Progenitor cell of endocrine pancreas (in vitro differentiated cells): ENCODE measurements around the gene MAST4. TPM values are rescaled to one million over a fixed set of nuclear protein-coding genes. Genes with fewer than 3 reads are reported as not detected.

Experiments used
- DNase-seq: peaks from one replicate; pipeline ENCODE4 v3.0.0; 2021; ENCODE audit warnings: low spot score; ENCODE audit not compliant: unreplicated experiment
- H3K27ac Mint-ChIP-seq: 2 replicates; pipeline ENCODE4 v1.8.0; 2021; ENCODE audit warnings: mild to moderate bottlenecking, moderate library complexity, mixed read lengths
- H3K27me3 Mint-ChIP-seq: 2 replicates; pipeline ENCODE4 v1.8.0; 2021; ENCODE audit warnings: mixed read lengths
- H3K36me3 Mint-ChIP-seq: 2 replicates; pipeline ENCODE4 v1.8.0; 2022; ENCODE audit warnings: mixed read lengths; ENCODE audit not compliant: insufficient read depth
- H3K4me1 Mint-ChIP-seq: 2 replicates; pipeline ENCODE4 v1.8.0; 2021; ENCODE audit warnings: low read depth, mixed read lengths
- H3K4me3 Mint-ChIP-seq: 2 replicates; pipeline ENCODE4 v1.8.0; 2021; ENCODE audit warnings: low read depth, mild to moderate bottlenecking, moderate library complexity, mixed read lengths
- H3K9me3 Mint-ChIP-seq: 2 replicates; pipeline ENCODE4 v1.8.0; 2021; ENCODE audit warnings: low read depth, mixed read lengths
- total RNA-seq: library from RNA; stranded (reverse); gene quantifications from 2 replicates; pipeline ENCODE4 v1.2.1, GENCODE V29; 2021
- TF ChIP-seq, protein P1 (sequence below): fragments of 200-600 bp; sonication (generic); IDR thresholded peaks from one replicate; pipeline ENCODE4 v1.5.0; 2021; ENCODE audit warnings: antibody characterized with exemption, mild to moderate bottlenecking; ENCODE audit not compliant: unreplicated experiment

Gene MAST4
- total RNA-seq, 1 donor from 2014 or later: 45.3 TPM

DNA sequence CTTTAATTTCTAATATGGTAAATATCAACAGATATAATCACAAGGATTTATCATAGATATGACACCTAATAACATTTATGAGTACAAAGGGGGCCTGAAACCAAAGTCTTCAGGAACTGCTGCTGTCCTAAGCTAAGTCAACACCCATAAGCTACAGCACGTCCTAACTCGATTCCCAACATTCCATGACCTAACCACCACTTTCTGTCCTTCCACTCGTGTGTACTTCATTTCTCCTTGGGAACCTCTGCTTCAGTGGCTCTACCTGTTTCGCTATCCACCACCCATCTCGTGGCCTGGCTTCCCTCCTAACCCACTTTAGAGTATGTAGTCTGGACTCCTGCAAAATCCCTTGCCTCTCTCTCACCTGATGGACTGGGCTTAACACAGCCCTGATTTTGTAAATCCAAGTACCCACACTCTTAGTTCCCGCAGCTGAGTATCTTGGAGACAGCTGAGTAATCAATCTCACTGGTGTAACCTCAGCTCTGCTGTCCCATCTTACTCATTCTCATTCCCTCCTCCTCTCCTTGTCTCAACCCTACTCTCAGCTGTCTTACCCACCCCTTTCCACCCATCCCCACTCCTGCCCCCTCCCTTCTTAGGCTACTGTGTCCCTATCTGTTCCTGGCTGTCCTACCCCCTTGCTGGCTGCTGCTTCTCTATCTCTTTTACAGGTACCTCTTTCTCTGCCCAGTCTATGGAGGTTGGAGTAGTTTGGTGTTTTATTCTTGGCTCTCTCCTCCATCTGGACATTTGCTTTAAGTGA is 101.8 kb downstream of the MAST4 start:
- Mint-ChIP-seq H3K4me1 (peaks cover 8% of the 10 kb centered on the region), H3K27me3 (no peaks in the 10 kb centered on the region), H3K27ac (no peak overlapping the region), H3K4me3 (no peak overlapping the region), H3K36me3 (peaks cover 4% of the 10 kb centered on the region), H3K9me3 (peaks cover 4% of the 10 kb centered on the region)
- TF ChIP-seq, protein P1, sequence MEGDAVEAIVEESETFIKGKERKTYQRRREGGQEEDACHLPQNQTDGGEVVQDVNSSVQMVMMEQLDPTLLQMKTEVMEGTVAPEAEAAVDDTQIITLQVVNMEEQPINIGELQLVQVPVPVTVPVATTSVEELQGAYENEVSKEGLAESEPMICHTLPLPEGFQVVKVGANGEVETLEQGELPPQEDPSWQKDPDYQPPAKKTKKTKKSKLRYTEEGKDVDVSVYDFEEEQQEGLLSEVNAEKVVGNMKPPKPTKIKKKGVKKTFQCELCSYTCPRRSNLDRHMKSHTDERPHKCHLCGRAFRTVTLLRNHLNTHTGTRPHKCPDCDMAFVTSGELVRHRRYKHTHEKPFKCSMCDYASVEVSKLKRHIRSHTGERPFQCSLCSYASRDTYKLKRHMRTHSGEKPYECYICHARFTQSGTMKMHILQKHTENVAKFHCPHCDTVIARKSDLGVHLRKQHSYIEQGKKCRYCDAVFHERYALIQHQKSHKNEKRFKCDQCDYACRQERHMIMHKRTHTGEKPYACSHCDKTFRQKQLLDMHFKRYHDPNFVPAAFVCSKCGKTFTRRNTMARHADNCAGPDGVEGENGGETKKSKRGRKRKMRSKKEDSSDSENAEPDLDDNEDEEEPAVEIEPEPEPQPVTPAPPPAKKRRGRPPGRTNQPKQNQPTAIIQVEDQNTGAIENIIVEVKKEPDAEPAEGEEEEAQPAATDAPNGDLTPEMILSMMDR: no peak
- no peak for DNase-seq

GRCh38 chr5:66701244-66701643 is 105.1 kb downstream of the MAST4 start:
- Mint-ChIP-seq H3K4me3 (no peak overlapping the region), H3K4me1 (peaks cover 14% of the 10 kb centered on the region), H3K27me3 (no peaks in the 10 kb centered on the region), H3K27ac (no peak overlapping the region), H3K36me3 (no peaks in the 10 kb centered on the region), H3K9me3 (no peaks in the 10 kb centered on the region)
- TF ChIP-seq, protein P1: no peak
- no peak for DNase-seq

- no peaks in the 10 kb centered on the region for H3K9me3 Mint-ChIP-seq
- H3K4me1 Mint-ChIP-seq: peaks cover 14% of the 10 kb centered on the region
- no peak for DNase-seq
- H3K36me3 Mint-ChIP-seq: no peaks in the 10 kb centered on the region
- H3K27me3 Mint-ChIP-seq: no peaks in the 10 kb centered on the region
- no peak overlapping the region for H3K4me3 Mint-ChIP-seq
- H3K27ac Mint-ChIP-seq: no peak overlapping the region
- TF ChIP-seq, protein P1: no peak
Observed at GRCh38 chr5:66702426-66702825, 106.2 kb downstream of the MAST4 start.

DNA sequence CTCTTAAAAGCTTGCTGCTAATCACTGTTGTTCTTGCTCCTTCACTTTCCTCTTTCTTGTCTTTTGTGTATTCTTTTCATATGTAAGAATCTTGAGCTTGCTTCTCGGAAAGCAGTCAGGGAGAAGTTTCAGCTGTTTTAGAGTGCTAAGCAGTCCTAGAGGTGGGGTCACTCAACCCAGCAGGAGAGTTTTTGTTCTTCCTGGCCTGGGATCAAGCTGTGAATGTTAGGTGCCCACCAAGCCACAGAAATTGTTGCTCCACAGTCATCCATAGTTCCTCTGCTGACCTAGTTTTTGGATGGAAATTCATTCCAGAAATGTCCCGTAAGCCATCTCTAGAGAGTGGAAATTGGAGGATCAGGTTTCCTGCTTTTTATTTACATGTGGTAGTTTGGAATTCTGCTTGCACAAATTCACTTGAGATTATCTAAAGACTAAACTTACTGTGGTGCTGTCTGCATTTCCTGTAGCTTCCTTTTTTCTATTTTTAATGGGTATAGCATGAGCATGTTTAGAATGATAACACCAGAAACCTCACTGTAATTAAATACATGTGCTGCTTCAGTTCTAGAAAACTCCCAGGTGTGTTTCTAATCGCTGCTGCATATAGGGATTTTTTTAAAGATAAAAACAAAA is 108.7 kb downstream of the MAST4 start:
- H3K27me3 Mint-ChIP-seq: no peaks in the 10 kb centered on the region
- H3K4me3 Mint-ChIP-seq: no peak overlapping the region
- no peaks in the 10 kb centered on the region for H3K9me3 Mint-ChIP-seq
- peaks cover 11% of the 10 kb centered on the region for H3K4me1 Mint-ChIP-seq
- no peaks in the 10 kb centered on the region for H3K36me3 Mint-ChIP-seq
- DNase-seq: no peak
- TF ChIP-seq, protein P1: no peak
- no peak overlapping the region for H3K27ac Mint-ChIP-seq

- Mint-ChIP-seq H3K27me3 (no peaks in the 10 kb centered on the region), H3K4me1 (peaks cover 9% of the 10 kb centered on the region), H3K9me3 (peaks cover 11% of the 10 kb centered on the region), H3K4me3 (no peak overlapping the region), H3K36me3 (peaks cover 9% of the 10 kb centered on the region), H3K27ac (no peak overlapping the region)
- DNase-seq: no peak
- TF ChIP-seq, protein P1: no peak
Observed at GRCh38 chr5:66708368-66708767, 112.2 kb downstream of the MAST4 start.
